Fibroblast of villous mesenchyme (primary cell): Measurements from ENCODE around the gene PNMA6E. TPM values are rescaled to one million over a fixed set of nuclear protein-coding genes. Genes with fewer than 3 reads are reported as not detected.
"Not testable (repeated sequence)": the region's sequence is repeated elsewhere in the genome, so short reads cannot be mapped to it uniquely, and the experiment has no call there.

Experiments
- DNase-seq: peaks from one replicate; pipeline ENCODE4 v3.0.0-alpha.2; 2010; ENCODE audit warnings: low read depth
- H3K4me3 ChIP-seq: 2 replicates; pipeline ENCODE4 v1.5.1; 2011; ENCODE audit warnings: low read depth, mild to moderate bottlenecking, low read length
- CTCF ChIP-seq: IDR thresholded peaks from 2 replicates; pipeline ENCODE4 v1.5.1; 2012; ENCODE audit warnings: low read depth, mild to moderate bottlenecking, low read length; ENCODE audit not compliant: insufficient read depth
- total RNA-seq: library from RNA; depleted of rRNA; stranded (reverse); fragments of >200 nt; gene quantifications from 2 replicates; pipeline ENCODE4 v1.2.3, GENCODE V29; 2012

Gene PNMA6E
- total RNA-seq, 1 donor: not detected

DNA sequence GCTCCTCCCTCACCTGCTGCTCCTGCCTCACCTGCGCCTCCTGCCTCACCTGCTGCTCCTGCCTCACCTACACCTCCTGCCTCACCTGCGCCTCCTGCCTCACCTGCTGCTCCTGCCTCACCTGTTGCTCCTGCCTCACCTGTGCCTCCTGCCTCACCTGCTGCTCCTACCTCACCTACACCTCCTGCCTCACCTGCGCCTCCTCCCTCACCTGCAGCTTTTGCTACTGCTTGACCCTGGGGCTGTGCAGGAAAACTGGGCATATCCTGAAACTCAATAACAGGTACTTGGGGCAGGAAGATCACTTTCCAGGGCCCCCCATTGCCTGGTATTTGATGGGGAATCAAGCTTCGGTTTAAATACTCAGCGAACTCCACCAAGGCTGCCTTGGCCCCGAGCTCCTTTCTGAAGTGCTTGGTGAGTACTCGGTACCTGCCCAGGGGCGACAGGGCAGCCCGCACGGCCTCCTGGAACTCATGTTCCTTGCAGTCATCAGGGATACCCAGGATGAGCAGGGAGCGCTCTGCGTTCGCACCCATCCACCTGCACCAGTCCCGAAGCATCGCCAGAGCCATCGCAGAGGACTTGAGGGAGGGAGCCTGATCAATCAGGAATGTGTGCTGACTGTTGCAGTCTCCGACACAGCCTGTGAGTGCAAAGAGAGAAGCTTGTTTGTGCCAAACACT, 2.7 kb downstream of the PNMA6E start:
- DNase-seq: no peak
- no peak for TF ChIP-seq CTCF

DNA sequence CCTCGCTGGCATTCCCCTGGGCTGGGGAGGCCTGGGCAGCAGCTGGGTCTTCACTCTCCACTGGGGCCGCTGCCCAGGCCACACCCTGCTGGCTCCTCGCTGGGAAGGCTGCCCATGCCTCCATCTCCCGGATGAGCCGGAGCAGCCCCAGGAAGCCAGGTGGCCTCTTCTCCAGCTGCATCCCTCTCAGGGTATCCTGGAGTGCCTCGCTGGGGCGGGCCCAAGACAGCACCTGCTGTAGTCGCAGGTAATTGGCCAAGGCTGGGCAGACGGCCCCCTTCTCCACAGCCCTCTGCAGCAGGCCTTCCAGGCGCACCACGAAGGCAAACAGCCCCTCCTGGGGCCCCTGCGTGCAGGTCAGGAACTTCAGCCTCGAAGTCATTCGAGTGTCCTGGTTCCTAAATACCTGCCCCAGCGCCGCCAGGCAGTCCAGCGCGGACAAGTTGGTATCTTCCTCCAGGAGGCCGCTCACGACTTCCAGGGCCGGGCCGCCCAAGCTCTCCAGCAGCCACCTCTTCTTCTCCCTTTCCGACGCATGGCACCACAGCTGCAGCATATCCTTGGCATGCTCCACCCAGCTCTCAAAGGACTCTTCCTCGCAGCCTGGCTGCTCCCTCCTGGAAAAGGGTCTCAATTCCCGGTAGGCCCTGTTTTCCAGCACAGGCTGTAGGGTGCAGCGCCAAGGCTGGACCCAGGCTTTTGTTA, 3.7 kb downstream of the PNMA6E start:
- TF ChIP-seq CTCF: no peak
- H3K4me3 ChIP-seq: no peak overlapping the region
- no peak for DNase-seq

More for the DNA sequence above, 2.7 kb downstream of the PNMA6E start:
- H3K4me3 ChIP-seq: no peak overlapping the region

GRCh38 chrX:153396320-153397195, 4.6 kb downstream of the PNMA6E start:
- no peak for DNase-seq
- TF ChIP-seq CTCF: no peak
- no peak overlapping the region for H3K4me3 ChIP-seq

DNA sequence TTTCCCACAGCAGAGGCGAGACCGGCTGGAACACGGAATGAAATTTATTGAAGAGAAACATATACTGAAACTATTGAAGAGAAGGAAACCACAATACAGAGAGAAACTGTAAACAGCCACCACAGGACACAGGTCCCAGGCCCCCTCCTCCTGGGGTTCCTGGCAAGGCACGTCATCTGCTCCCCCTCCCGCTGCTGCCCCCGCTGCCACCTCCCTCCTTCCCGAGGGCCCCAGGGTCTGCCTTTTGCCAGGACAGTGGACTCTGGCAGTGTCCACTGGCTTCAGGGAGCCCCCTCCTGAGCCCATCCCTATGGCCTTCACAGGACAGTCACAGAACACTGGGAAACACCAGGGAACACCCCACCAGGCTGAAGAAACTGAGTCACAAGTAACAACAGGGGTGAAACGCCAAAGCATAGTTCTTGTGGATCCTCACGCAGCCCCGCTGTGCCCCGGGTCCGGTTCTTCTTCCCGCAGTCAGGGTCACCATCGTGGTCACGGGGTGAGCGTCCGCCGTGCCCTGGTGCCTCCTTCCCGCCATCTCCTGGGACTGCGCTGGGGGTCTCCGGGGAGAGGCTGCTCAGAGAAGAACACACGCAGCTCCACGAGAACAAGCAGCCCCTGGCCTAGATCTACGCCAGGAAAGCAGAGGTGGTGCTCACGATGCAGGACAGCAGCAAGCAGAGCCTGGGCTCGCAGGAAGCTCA, 5.4 kb downstream of the PNMA6E start:
- DNase-seq: no peak
- no peak for TF ChIP-seq CTCF
- no peak overlapping the region for H3K4me3 ChIP-seq

DNA sequence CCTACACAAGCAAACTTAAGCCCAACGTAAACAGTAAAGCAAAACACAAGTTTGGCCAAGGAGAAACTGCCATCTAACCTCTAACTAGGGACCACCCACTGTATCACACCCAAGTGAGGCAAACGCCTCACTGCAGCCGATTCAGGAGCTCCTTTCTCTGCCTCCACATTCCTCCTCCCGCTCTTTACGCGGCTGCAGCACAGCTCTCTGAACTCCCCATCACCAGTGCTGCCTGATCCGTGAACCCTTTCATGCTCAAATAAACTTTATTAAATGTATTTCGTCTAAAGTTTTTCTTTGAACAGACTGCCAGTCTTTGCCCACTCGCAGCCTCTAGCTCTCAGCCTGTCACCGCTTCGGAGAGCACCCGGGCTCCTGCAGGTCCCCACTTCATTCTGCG, 6.5 kb downstream of the PNMA6E start:
- no peak for TF ChIP-seq CTCF
- H3K4me3 ChIP-seq: no peak overlapping the region
- no peak for DNase-seq

- no peak for TF ChIP-seq CTCF
- no peak overlapping the region for H3K4me3 ChIP-seq
These were observed 8.4 kb downstream of the PNMA6E start for GRCh38 chrX:153392642-153393321.

GRCh38 chrX:153389460-153389768, 11.7 kb downstream of the PNMA6E start:
- not testable (repeated sequence) for H3K4me3 ChIP-seq, DNase-seq

More at GRCh38 chrX:153392642-153393321, 8.4 kb downstream of the PNMA6E start:
- no peak for DNase-seq
